ENCODE measurements around the gene HSF2BP.
"Not testable (repeated sequence)": the region's sequence is repeated elsewhere in the genome, so short reads cannot be mapped to it uniquely, and the experiment has no call there.

The HSF2BP gene

GRCh38 chr21:43513023-43513422, 146.3 kb downstream of the HSF2BP start:
- DNase-seq: not testable (repeated sequence)

- DNase-seq: not testable (repeated sequence)
These were observed 148.1 kb downstream of the HSF2BP start for GRCh38 chr21:43511209-43511608.

DNA sequence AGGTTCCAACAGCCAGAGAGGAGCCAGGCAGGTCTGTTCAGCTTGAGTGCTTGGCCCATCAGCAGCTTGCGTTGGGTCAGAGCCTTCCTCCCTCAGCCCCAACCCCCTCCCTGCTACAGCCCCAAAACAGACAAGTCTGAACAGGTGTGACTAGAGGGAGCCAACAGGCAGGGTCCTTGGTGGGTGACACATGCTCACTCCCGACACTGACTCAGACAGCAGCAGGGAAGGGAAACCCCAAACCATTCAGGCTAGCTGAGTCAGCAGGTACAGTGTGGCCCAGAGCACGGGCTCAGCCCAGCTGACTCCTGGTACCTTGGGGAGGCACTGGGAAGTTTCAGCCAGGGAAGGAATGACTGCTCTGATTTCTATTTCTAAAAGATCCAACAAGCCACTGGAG, 148.6 kb downstream of the HSF2BP start:
- not testable (repeated sequence) for DNase-seq

DNA sequence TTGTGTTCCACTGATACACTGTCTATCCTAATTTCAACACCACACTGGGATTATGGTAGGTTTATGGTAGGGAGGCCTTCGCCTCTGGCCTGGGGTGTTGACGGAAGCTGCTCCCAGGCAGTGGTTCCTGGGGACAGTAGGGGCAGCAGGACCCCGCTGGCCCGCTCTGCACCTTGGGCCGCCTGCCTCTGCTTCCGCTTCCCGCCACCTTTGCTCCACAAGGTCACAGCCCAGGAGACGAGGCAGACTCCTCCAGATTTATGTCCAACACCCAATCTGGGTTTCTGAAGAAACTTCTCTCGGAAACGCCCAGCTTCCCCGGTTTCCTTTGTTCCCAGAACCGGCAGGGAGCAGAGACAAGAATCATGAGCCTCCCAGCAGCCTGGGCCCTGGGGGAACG, 155.4 kb downstream of the HSF2BP start:
- not testable (repeated sequence) for DNase-seq

DNA sequence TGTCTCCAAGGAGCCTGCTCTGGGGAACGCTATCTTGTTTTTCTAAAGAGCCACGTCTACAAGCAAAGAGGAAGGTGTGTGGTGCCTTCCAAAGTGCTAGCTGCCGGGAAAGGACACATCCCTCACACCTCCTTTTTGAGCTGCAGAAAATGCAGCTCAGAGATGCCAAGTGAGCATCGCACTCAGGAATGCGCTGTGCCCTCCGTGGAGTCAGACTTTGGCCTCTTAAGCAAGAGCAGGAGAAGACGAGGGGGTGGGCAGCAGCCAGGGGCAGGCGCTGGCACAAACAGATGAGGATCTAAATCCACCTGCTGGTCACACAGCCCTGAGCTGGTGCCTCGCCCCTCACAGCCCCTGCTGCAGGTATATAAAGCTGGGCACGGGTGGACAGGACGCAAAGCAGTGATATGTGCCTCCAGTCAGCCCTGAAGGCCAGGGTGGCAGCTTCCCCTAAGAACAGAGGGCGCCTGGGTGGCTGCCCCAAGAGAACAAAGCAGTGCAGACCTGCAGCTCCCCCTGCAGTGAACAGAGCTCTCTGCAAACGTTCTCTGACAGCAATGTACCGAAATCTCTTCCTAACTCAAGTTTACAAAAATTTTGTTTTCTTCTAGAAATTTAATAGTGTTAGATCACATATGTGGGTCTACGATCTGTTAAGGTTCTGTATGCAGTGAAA, 156.1 kb downstream of the HSF2BP start:
- DNase-seq: not testable (repeated sequence)

DNA sequence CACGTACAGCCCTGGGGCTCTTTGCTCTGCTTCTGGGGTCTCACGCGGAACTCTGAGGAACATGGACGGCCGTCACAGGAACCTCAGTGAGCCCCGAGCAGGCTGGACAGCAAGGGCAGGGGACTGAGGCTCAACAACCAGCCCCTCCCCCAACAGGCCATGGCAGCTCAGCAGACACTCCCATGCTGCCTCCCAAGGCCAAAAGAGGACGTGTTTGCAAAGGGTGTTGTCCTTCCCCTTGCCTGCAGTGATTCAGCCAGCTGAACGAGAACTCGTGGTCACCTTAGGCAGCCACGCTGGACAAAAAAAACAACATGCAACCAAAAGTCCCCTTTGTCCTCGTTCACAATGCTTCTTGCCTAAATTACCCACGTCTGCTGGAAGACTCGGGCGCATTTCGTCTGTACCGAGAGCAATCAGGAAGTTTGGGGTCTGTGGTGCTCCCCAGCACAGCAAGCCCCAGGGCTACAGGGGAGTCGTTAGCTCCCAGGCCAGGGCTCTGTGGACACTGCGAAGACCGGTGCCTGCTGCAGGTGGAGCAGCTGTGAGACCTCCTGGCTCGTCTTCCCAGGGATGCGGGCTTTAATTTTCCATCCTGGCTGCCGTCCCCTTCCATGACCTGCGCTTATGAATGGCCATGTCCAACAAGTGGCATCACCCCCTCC, 156.7 kb downstream of the HSF2BP start:
- DNase-seq: not testable (repeated sequence)

DNA sequence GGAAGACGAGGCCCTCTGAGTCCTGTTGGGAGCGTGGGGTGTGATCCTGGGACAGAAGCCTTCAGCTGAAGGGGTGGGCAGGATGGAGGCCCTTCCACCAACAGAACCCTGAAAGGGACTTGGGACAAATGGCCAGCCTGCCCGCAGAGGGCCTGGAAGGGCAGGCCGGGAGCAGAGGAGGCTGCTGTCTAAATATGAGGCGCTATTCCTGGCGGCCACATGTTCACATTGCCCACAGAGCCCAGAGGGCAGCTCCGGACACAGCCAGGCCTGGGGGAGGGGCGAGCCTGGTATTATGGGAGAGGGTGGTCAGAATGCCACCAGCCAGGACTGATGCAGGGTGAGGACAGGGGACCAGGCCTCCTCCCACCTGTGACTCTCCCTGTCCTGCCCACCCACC, 160.4 kb downstream of the HSF2BP start:
- not testable (repeated sequence) for DNase-seq

GRCh38 chr21:43498065-43498464, 161.2 kb downstream of the HSF2BP start:
- not testable (repeated sequence) for DNase-seq

DNA sequence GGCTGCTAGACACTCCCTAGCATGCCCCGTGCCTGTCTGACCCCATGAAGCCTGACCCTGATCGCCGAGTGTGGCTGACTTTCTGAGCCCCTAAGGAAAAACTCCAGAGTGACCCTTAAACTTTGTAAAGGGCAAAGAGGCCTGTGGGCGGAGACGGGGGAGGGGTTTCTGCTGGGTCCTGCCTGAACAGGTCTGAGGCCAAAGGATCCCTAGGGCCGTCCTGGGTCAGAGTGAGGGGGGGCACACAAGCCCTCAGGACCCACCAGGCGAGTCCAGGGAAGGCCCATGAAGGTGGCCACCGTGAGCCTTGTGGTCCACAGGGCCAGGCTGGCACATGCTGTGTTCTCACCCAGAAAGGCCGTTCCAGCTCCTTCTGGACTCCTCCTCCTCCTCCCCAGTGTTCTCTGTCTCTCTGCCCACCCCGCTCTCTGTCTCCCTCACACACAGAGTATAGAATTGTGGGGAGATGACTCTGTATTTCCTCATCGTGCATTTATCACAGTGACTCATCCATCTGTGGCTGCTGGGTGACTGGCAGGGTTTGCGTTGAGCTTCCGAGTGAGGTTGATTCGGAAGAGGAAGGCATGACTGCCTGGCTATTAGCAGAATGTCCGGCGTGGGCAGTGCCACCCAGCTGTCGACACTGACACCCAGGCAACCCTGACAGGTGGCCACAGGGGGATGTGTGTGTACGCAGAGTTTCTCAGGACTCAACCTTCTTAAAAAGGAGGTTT, 164.8 kb downstream of the HSF2BP start:
- not testable (repeated sequence) for DNase-seq

DNA sequence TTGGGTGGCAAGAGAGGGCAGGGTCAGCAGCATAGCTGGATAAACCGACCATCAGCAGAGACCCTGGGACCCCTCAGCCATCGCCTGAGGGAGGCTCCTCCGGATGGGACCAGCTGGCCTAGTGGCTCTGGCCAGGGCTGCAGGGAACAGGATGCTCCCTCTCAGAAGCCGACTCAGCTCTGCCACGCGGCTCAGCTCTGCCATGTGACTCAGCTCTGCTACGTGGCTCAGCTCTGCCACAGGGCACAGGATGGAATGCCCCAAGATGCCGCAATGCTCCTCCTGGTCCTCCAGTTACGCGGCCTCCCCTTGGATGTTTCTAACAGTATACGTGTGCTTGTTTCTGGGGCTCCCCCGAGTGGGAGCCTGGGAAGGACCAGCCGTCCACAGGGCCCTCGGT, 165.8 kb downstream of the HSF2BP start:
- not testable (repeated sequence) for DNase-seq

GRCh38 chr21:43488235-43488634, 171.1 kb downstream of the HSF2BP start:
- not testable (repeated sequence) for DNase-seq

DNA sequence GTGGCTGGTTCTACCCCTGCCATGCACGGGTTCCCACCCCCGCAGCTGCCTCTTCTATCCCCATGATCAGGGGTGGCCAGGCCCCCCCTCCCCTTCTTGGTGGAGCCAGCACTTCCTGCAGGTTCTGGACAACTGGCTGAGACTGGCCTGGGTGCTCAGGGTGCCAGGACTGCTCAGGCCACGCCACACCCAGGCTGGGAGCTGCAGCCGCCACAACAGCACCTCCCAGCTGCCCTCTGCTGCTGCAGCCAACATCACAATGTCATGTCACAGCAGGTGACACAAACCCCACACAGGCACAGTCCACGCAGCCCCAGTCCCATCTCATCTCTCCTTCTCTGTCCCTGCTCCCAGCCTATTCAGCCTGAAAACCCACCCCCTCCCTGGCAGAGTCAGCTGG, 173.2 kb downstream of the HSF2BP start:
- DNase-seq: not testable (repeated sequence)

DNA sequence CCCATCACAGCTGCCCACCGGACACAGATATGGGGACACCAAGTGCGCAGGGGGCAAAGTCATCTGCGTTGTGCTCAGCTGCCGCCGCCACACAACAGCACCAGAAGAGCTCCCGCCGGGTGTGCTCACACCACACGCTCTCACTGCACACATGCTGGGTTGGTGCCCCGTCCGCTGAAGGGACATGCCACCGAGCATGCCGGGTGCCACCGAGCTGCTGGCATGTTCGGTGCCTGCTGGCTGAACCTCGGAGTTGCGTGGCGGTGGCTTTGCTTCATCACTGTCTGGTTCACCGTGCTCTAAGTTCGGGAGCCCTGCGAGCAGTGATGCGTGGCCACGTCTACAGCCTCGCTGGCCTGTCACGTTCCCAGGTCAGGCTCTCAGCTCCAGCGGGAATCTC, 174.3 kb downstream of the HSF2BP start:
- not testable (repeated sequence) for DNase-seq

DNA sequence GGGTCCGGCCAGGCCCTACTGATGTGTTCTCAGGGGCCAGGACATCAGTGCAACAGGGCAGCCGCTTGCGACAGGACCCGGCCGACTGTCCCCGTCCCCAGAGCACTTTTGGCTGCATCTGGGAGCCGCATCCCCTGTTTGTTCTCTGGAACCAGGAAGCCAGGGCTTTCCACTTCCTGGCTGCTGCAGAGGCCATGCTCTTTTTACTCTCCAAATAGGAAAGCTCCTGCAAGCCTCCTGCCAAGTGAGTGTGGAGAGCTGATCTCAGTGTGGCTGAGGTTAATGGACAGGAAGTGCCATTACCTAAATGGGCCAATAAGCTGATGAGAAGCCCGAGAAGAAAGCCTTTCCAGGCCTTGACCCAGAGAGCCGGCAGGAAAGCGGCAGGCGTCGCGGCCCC, 180.1 kb downstream of the HSF2BP start:
- DNase-seq: not testable (repeated sequence)
